Transverse colon (tissue), 3 donors: ENCODE data around the gene SMAD3.

Experiments
- EP300 ChIP-seq: sonication (generic); formaldehyde crosslinking; IDR thresholded peaks from one replicate; pipeline ENCODE4 v1.6.1; 2017; ENCODE audit warnings: antibody characterized with exemption, low read depth
- POLR2A ChIP-seq: fragments of 450-650 bp; IDR thresholded peaks from one replicate; pipeline ENCODE4 v1.6.1; 2016; ENCODE audit warnings: antibody characterized with exemption, mild to moderate bottlenecking, moderate library complexity
- TF ChIP-seq, protein P1 (sequence below), 5 experiments: fragments of 200-600 bp in 3 of 5; fragments of 450-650 bp in 2 of 5; sonication (generic) in 3 of 5; IDR thresholded peaks; 1 replicate in 2 of 5; 2 replicates in 3 of 5; pipeline ENCODE4 v1.5.1; 2016 to 2017; ENCODE audit warnings: antibody characterized with exemption in 5 of 5, inconsistent platforms in 3 of 5, mild to moderate bottlenecking in 2 of 5, moderate library complexity in 1 of 5

DNA sequence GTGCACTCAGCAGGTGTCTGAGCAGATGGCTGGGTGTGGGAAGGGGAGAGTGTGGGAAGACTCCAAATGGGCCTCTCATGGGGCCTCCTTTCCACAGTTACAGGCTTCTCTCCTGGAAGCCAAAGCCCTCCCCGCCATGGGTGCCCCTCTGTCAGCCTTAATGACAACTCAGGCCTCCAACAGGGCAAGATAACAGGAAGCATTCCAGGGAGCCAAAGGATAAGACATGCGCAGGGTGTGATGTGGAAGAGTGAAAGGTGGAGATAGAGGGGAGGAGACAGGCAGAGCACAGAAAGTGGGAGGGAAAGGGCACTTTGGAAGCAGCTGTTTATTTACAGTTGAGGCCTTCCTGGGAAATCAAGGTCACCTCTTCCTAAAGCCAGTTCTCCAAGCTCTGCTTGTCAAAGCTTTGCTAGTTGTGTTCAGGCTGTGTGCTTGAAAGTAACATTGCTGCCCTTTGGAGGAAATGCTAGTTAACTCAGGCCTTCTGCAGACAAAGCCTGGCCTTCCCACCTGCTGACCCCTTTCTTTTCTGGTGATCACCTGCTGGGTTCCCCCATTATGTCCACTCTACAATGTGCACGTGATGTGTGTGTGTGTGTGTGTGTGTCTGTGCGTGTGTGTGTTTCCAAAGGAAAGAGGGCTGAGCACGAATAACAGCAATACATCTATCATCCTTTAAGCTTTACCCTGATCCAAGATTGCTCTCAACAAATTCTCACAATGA is 35.2 kb upstream of the SMAD3 start:
- no peak for TF ChIP-seq EP300
- TF ChIP-seq POLR2A = no peak
- TF ChIP-seq, protein P1, sequence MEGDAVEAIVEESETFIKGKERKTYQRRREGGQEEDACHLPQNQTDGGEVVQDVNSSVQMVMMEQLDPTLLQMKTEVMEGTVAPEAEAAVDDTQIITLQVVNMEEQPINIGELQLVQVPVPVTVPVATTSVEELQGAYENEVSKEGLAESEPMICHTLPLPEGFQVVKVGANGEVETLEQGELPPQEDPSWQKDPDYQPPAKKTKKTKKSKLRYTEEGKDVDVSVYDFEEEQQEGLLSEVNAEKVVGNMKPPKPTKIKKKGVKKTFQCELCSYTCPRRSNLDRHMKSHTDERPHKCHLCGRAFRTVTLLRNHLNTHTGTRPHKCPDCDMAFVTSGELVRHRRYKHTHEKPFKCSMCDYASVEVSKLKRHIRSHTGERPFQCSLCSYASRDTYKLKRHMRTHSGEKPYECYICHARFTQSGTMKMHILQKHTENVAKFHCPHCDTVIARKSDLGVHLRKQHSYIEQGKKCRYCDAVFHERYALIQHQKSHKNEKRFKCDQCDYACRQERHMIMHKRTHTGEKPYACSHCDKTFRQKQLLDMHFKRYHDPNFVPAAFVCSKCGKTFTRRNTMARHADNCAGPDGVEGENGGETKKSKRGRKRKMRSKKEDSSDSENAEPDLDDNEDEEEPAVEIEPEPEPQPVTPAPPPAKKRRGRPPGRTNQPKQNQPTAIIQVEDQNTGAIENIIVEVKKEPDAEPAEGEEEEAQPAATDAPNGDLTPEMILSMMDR (IDR thresholded peaks at IDR 0.05) = no peak
